T-helper 1 cell treated with Interleukin-12 subunit alpha and Interleukin-12 subunit beta and Interleukin-4 antibody, amounts not matched to agents 30 ng/mL and 1 ng/mL, for 36 hours (primary cell): ENCODE data around the gene NPHP3. TPM values are rescaled to one million over a fixed set of nuclear protein-coding genes. Genes with fewer than 3 reads are reported as not detected.

ENCODE experiments used
- intact Hi-C: fragments of 100-400 bp; cut with micrococcal nuclease; formaldehyde crosslinking; loops from one replicate; pipeline ENCODE4 v1.15.1; 2024
- total RNA-seq: library from RNA; stranded (reverse); gene quantifications from 2 replicates; pipeline ENCODE4 v1.2.3, GENCODE V29; 2022

NPHP3 gene
- total RNA-seq, 1 donor from 2014 or later = 18.9 TPM

DNA sequence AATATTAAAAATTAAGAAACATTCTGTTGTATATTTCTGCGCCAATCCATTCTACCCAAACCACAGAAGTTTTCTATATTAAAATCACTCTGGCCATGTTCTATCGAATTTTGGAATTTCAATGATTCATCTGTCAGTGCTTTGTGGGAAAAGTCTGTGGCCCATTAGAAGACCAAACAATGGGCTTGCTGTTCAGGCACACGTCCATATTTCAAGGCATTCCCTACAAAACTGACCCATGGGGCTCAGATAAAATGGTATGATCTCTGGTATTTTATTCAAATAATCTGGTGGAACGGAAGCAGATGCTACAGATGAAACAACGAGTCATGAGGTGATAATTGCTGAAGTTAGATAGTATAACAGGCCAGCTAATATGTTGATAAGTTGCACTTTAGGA, 12.4 kb downstream of the NPHP3 start:
- intact Hi-C loops = no loop called here

DNA sequence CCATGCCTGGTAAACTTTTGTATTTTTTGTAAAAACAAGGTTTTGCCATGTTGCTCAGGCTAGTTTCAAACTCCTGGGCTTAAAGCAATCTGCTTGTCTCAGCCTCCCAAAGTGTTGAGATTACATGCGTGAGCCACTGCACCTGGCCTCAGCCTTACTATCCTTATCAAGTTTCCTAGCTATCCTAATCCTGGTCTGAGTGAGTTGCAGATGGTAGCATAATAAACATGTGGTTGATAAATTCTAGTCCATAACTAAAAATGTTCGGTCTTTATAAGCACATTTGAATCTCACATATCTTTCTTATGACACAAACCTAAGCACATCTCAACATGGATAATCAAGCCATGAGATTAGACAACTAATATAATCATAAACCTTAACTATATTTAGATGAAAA, 18.5 kb downstream of the NPHP3 start:
- intact Hi-C loops = no loop called here

DNA sequence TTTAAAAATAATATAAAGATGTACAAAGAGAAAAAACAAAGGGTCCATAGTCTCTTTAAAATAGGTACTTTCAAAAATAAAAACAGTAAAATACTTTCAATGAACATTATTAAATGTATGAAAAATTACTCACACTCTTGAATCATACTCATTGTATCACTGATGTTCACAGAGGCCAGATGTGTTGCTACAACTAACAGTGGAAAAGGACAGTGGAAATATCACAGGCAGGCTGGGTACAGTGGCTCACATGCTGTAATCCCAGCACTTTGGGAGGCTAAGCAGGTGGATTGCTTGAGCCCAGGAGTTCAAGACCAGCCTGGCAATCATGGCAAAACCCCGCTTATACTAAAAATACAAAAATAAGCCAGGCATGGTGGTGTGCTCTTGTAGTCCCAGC, 26.8 kb downstream of the NPHP3 start:
- intact Hi-C loops = no loop called here

DNA sequence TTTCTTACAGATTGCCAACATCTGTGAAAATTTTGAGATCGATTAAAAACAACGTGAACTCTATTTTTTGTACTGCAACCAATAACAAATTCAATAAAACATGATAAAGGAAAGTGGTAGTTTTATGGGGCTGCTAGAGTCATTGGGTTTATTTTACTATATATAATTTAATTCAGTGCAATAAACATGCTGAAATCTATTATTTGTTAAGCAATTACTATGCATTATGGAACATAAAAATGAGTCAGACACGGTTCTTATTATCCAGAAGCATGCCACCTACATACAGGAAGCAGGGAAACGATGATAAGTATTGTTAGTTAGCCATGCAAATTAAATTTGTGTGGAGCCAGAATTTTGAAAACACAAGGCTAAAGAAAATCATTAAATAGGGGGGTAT, 27.2 kb downstream of the NPHP3 start:
- intact Hi-C loops = no loop called here

DNA sequence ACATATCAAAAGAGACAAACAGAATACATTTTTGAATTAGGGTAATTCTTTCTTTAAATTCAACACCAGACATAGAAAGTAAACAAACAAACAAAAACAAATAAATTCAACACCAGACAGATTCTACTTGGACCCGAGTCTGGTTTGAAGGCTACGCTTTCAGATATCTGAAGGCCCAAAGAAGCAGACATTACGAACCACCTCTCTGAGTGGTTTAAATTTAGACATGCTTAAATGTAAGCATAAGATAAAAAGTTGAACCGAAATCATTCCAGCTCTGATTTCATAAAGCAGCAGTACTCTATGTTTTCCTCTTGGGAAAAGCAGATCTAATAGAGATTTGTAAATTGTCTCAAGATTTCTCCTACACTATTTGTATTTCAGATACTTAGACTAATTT, 32.2 kb downstream of the NPHP3 start:
- intact Hi-C loops = no loop called here

DNA sequence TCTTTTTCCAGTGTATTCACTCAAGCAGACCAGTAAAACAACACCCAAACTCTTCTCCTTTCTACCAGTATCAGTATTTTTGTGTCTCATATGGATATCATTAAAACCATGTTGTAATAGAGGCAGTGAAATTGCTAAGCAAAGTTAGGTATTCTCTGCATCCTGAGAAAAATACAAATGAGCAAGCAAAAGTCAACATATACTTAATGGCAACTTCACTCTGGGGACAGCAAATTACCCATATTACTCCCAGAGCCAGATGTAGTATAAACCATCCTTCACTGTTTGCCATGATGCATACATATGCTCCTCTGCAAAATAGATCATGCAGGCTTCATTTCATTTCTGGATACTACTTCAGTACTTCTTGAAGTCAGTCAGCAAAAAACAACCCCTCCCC, 40.0 kb downstream of the NPHP3 start:
- intact Hi-C loops = no loop called here

DNA sequence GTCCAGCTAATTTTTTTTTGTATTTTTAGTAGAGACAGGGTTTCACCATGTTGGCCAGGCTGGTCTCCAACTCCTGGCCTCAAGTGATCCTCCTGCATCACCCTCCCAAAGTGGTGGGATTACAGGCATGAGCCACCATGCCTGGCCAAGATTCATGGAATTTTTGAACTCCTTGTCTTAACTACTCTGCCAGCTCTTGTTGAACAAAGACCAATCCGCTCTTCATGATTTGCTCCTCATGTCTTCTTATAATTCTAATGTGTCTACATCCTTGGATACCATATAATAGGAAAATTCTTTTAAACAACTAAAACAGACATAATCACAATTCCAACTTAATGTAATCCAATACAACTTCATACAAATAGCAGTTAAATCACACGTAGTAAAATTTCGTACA, 40.8 kb downstream of the NPHP3 start:
- intact Hi-C loops = no loop called here

DNA sequence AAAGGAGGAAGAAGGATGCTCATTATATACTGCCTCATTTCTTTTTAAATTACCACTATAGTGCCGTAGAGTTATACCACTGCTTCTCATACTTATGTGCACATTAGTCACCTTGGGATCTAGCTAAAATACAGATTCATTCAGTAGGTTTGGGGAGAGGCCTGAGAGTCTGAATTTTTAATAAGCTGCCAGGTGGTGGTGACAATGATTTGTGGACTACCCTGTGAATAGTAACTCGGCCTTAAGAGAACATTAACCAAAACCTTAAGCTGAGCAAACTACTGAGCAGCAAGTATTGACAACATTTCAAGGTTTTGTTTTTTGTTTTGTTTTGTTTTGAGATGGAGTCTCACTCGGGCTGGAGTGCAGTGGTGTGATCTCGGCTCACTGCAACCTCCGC, 42.3 kb downstream of the NPHP3 start:
- intact Hi-C loops = no loop called here

DNA sequence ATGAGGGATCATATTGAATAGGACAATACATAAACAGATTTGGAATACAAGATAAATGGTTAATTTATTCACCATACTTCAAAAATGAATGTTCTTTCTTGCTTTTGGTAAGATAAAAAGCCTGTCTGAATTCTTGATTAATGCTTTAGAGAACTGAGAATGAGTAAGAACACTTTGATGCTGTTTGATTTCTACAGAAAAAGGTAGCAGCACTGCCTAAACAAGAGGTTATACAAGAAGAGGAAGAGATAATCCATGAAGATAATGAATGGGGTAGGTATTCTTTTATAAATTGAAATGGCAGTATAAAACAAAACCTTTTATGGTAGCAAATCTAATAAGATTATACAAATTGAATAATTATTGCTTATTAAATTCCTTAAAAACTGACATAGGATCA, 46.8 kb downstream of the NPHP3 start:
- intact Hi-C loops = no loop called here

DNA sequence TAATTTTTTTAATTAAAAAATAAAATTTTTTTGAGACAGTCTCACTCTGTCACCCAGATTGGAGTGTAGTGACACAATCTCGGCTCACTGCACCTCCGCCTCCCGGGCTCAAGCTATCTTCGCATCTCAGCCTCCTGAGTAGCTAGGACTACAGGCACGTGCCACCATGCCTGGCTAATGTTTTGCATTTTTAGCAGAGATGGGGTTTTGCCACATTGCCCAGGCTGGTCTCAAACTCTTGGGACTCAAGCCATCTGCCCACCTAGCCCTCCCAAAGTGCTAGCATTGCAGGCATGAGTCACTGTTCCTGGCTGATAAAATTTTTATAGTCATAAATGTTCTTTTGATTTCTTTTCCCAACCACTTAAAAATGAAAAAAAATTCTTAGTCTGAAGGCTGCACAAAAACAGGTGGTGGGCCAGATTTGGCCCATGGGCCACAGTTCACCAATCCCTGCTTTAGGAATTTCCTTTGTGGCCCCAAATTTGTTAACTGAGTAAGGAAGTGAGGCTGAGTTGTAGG, 52.9 kb downstream of the NPHP3 start:
- intact Hi-C loops = loop anchor here (10.0 kb wide), 1 partner anchor 1775 kb away; the partner anchor contains the start of gene ATP2C1

DNA sequence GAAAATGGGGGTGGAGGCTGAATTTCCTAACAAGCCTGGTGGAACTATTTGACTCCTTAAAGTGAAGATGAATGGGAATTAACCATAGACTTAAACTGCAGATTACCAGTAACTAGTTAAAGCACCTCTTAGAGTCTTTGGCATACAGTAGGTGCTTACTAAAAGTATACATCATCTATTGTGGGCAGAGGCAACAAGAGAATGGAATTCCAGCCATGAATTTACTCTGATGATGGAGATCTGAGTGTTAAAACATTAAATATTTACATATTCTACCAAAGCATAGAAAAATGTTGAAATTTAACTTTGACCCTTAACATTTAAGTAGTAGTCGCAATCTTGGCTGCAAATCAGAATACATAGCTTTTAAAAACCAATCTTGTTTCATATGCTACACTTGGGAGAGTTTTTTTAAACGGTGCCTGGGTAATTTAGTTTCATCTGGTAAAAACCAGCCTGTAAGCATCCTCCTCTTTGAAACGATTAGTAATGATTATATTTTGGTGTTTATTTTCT, 56.9 kb downstream of the NPHP3 start:
- intact Hi-C loops = loop anchor here (10.0 kb wide), 1 partner anchor 1770 kb away; the partner anchor contains the start of gene ATP2C1

DNA sequence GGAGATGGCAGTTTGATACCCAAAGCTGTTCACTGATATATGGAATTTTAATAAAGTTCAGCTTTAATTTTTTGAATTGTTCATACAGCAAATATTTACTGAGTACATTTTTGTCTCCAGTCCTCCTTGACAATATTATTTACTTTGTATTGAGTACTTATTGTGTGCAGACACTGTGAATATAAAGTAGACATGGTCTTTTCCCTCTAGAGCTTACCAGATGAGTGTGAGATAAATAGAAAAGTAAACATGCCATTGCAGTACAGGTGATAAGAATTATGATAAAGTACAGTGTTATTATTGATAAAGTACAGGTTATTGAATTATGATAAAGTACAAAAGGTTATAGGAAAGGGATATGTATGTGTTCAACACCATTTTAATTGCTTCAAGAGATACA, 60.0 kb downstream of the NPHP3 start:
- intact Hi-C loops = loop anchor here (5.0 to 10.0 kb wide), 3 partner anchors 1635 to 1915 kb away; partner anchors contain the start of genes ASTE1, ATP2C1, NEK11 and PIK3R4

DNA sequence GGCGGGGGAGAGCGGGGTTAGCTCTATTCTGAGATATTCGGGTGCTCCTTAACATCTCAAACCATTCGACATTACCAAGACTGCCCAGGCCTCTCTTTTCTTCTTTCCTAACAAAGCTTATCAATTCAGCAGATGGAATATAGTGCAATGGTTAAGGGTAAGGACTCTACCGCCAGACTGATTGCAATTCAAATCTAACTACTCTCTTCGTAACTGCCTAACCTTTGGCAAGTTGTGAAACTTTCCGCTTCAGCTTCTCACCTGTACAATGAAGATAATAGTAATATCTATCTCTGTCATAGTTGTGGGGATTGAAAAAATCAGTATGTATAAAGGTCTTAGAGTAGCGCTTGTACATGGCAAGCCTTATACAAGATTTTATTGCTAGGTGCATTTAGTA, 61.1 kb downstream of the NPHP3 start:
- intact Hi-C loops = loop anchor here (1.0 to 10.0 kb wide), 5 partner anchors 125 to 1914 kb away; partner anchors contain the start of genes ASTE1, ATP2C1, NEK11 and PIK3R4

DNA sequence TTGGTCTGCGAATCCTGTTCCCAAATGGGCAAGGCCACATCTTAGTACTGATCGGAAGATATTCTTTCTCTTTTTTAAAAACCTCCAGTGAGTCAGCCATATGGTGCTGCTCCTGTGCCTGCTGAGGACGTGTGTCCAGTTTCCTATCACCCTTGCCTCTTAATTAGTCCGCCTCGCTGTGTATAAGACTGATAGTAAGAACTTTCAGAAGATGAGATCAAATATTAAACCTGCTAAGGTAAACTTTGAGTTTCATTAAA, 61.5 kb downstream of the NPHP3 start:
- intact Hi-C loops = loop anchor here (1.0 to 10.0 kb wide), 11 partner anchors 18 to 1913 kb away; partner anchors contain the start of genes ASTE1, ATP2C1, CDV3 and DNAJC13

DNA sequence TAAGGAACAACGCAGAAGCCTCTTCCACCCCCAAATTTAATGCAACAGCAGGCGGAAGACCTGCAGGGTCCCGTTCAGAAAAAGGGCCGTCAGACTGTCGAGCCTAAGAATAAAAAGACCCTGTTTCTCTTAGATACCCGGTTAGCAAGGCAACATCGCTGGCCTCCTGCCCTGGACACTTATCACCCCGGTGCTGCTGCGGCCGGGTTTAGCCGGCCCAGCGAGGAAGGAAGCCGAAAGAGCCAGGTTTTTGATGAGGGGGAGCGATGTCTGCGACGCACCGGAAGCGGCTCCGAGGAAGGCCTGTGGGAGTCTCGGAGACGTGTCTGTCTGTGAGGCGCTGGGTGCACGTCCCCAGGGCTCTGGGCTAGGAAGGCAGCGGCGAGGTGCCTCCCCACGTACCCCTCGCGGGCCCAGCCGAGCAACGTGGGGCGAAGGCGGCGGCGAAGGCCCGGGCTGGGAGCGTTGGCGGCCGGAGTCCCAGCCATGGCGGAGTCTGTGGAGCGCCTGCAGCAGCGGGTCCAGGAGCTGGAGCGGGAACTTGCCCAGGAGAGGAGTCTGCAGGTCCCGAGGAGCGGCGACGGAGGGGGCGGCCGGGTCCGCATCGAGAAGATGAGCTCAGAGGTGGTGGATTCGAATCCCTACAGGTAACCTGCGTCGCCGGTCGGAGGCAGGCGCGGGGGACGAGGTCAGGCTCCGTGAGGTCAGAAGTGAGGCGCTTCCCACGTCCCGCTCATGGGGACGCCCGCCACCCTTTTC, 62.0 kb downstream of the NPHP3 start, which contains the start of gene UBA5:
UBA5 (plus strand) TSS at position 278 of the 759 bp plus-strand sequence; CDS start at position 487, 209 bp downstream.
- intact Hi-C loops = loop anchor here (1.0 to 10.0 kb wide), 10 partner anchors 18 to 1913 kb away; partner anchors contain the start of genes ASTE1, ATP2C1, CDV3 and DNAJC13

DNA sequence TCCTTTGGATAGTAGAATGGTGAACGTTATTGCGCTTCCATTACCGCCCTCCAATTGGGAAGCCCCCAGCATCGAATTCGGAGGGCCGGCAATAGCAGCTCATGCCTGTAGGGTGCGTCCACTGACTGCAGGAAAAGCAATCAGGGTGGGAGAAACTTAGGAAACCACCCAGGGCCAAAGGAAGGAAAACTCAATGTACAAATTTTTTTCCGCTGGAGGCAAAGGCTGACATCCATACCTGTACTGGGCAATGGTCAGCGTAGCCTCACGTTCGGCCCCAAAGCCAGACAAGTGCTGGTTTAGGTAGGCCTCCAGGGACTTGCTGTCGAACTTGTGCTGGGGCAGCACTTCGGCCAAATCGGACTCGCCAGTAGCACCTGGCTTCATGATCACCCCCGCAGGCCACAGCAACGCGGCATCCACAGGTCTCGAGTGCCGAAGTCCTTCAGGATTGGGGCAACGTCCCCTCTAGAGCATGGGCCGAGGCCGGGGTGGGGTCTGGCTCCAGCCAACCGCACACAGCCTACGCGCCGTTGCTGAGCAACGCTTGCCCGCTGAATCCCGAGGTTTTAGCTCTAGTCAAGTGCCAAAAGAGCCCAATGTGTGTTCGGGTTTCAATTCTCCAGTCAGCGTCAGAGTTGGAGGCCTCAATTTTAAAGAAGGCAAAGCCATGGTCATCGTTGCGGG, 62.7 kb downstream of the NPHP3 start, which contains the start of gene ACAD11:
ACAD11 (minus strand) TSS at position 445 of the 687 bp plus-strand sequence; CDS start at position 387, 58 bp downstream.
- intact Hi-C loops = loop anchor here (1.0 to 10.0 kb wide), 10 partner anchors 17 to 1912 kb away; partner anchors contain the start of genes ASTE1, ATP2C1, CDV3 and DNAJC13

DNA sequence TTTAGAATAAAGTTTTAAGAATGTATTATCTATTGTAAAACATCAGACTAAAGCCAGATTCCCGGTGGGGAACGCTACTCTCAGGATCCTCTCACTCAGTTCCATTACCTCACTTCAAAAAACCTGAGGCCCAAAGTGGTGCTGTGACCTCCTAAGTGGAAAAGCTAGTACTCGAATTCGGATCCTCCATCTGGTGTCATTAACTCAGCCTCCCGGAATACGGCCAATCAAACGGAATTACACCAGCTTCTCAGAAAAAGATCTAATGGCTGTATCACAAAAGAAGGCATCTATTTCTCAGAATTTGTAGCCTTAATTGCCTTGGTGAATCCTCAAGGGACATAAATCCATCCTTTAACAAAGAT, 63.2 kb downstream of the NPHP3 start:
- intact Hi-C loops = no loop called here

DNA sequence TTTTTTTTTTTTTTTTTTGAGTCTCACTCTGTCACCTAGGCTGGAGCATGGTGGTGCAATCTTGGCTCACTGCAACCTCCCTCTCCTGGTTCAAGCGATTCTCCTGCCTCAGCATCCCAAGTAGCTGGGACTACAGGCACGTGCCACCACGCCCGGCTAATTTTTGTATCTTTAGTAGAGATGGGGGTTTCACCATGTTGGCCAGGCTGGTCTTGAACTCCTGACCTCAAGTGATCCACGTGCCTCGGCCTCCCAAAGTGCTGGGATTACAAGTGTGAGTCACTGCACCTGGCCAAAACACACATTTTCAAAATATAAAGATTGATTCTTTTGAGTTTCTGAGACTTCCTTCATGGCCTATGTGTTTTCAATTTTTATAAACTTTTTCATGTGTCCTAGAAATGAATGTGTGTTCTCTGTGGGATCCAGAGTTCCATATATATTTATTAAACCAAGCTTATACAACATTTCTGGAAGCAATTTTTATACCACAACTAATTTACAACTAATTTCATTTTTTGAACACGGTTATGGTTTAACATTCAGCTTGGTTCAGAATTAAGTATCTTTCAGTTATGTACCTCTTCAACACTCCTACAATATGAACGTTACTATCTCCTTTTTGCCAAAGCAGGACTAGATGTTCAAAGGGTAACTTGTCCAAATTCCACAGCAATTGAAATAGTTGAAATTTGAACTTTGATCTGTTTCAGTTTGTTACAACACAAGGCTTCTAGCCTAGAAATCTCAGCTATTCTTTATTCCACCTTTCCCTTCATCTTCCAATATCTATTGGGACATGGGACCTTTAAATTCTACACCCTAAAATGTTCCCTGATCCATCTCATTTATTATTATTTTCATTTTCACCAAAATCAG, 64.1 kb downstream of the NPHP3 start:
- intact Hi-C loops = no loop called here

DNA sequence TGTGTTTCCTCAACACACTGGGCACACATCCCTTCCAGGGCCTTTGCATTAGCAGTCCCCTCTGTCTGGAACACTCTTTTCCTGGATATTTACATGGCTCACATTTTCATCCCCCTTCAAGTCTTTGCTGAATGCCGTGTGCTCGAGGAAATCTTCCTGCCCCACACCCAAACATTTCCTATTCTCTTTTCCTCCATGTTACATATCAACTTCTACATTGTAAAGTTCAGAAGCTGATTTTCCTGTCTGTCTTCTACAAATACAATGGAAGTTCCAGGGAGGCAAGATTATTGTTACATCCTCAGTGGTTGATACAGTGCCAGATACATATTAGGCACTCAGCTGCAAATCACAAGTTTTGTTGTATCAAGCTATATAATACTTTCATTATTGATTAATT, 66.7 kb downstream of the NPHP3 start:
- intact Hi-C loops = no loop called here

DNA sequence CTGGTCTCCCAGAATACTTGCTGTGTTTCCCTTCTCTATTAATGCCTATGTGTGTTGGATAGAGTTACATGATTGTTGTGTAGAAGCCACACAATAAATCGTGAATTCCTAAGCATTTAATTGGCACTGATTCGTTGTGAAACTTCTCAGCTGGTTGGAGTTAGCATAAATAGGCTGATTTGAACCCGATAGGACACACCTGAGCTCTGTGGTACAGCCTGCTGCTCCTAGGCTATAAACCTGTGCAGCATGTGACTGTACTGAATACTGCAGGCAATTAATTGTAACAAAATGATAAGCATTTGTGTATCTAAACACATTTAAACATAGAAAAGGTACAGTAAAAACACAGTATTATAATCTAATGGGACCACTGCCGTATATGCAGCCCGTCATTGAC, 67.5 kb downstream of the NPHP3 start:
- intact Hi-C loops = no loop called here

DNA sequence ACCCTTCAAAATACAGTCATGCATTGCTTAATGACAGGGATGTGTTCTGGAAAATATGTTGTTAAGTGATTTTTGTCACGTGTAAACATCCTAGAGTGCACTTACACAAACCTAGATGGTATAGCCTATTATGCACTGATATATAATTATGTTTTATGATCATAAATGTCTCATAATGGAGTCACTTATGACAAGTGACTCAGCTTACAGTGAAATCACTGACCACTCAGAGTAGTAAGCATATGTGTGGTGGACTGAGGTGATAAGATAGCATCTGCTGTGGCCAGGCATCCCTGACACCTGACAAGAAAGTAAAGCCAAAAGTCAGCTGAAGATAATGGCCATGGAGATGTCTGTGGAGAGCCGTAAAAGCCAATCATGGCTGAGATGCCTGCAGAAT, 68.0 kb downstream of the NPHP3 start:
- intact Hi-C loops = no loop called here
